SK-N-SH treated with all-trans-retinoic acid at 6 μM for 48 hours (cell line): ENCODE results near the gene PCBP3.

ENCODE experiments used
- ATAC-seq: fragments of 200-7000 bp; cut with Tn5 transposase; 3 replicates; pipeline ENCODE4 v1.9.1; 2020; ENCODE audit warnings: mild to moderate bottlenecking, moderate library complexity
- ARNTL ChIP-seq: fragments of 450-650 bp; formaldehyde crosslinking; IDR thresholded peaks from 2 replicates; pipeline ENCODE4 v1.5.0; 2020; ENCODE audit warnings: low read depth, mild to moderate bottlenecking, moderate library complexity, borderline replicate concordance
- BACH2 ChIP-seq: fragments of 250-450 bp; sonication (Bioruptor Pico); IDR thresholded peaks from 2 replicates; pipeline ENCODE4 v1.9.0; 2021; ENCODE audit warnings: mild to moderate bottlenecking, borderline replicate concordance
- CSDC2 ChIP-seq: fragments of 250-450 bp; sonication (Bioruptor Pico); IDR thresholded peaks from 2 replicates; pipeline ENCODE4 v1.5.0; 2020; ENCODE audit warnings: mild to moderate bottlenecking, moderate library complexity
- ESRRG ChIP-seq: fragments of 250-450 bp; sonication (Bioruptor Pico); IDR thresholded peaks from 2 replicates; pipeline ENCODE4 v1.6.1; 2021; ENCODE audit warnings: mild to moderate bottlenecking
- GLIS3 ChIP-seq: fragments of 250-450 bp; sonication (Bioruptor Pico); IDR thresholded peaks from 2 replicates; pipeline ENCODE4 v1.5.0; 2020; ENCODE audit warnings: mild to moderate bottlenecking, moderate library complexity
- ISL1 ChIP-seq: fragments of 250-450 bp; sonication (Bioruptor Pico); IDR thresholded peaks from 2 replicates; pipeline ENCODE4 v2.1.2; 2022; ENCODE audit warnings: mild to moderate bottlenecking, moderate library complexity
- OSR1 ChIP-seq: fragments of 250-450 bp; sonication (Bioruptor Pico); IDR thresholded peaks from 2 replicates; pipeline ENCODE4 v1.8.0; 2022; ENCODE audit warnings: moderate library complexity, mild to moderate bottlenecking, inconsistent platforms
- PPARA ChIP-seq: fragments of 250-450 bp; sonication (Bioruptor Pico); IDR thresholded peaks from 2 replicates; pipeline ENCODE4 v1.5.0; 2020; ENCODE audit warnings: mild to moderate bottlenecking, borderline replicate concordance
- RARB ChIP-seq: fragments of 250-450 bp; sonication (Bioruptor Pico); IDR thresholded peaks from 2 replicates; pipeline ENCODE4 v1.8.0; 2021; ENCODE audit warnings: mild to moderate bottlenecking, moderate library complexity
- SNAI2 ChIP-seq: fragments of 250-450 bp; sonication (Bioruptor Pico); IDR thresholded peaks from 2 replicates; pipeline ENCODE4 v1.5.0; 2020; ENCODE audit warnings: mild to moderate bottlenecking, moderate library complexity
- TCF4 ChIP-seq: fragments of 250-450 bp; sonication (Bioruptor Pico); IDR thresholded peaks from 2 replicates; pipeline ENCODE4 v1.8.0; 2021; ENCODE audit warnings: mild to moderate bottlenecking, moderate library complexity, borderline replicate concordance
- TOX ChIP-seq: fragments of 250-450 bp; sonication (Bioruptor Pico); IDR thresholded peaks from 2 replicates; pipeline ENCODE4 v1.8.0; 2021; ENCODE audit warnings: mild to moderate bottlenecking, moderate library complexity, borderline replicate concordance
- ZC3H10 ChIP-seq: fragments of 250-450 bp; sonication (Bioruptor Pico); IDR thresholded peaks from 2 replicates; pipeline ENCODE4 v1.5.1; 2021; ENCODE audit warnings: mild to moderate bottlenecking, moderate library complexity
- ZFP3 ChIP-seq: fragments of 250-450 bp; sonication (Bioruptor Pico); IDR thresholded peaks from 2 replicates; pipeline ENCODE4 v1.5.0; 2020; ENCODE audit warnings: mild to moderate bottlenecking, moderate library complexity
- ZFP30 ChIP-seq: fragments of 450-650 bp; formaldehyde crosslinking; IDR thresholded peaks from 2 replicates; pipeline ENCODE4 v1.5.0; 2022; ENCODE audit warnings: mild to moderate bottlenecking, moderate library complexity
- ZNF565 ChIP-seq: fragments of 450-650 bp; formaldehyde crosslinking; conservative IDR thresholded peaks from 2 replicates; pipeline ENCODE4 v1.5.0; 2020; ENCODE audit warnings: low read depth, mild to moderate bottlenecking, moderate library complexity
- ZNF70 ChIP-seq: fragments of 450-650 bp; formaldehyde crosslinking; IDR thresholded peaks from 2 replicates; pipeline ENCODE4 v1.5.0; 2020; ENCODE audit warnings: mild to moderate bottlenecking, moderate library complexity
- ZNF8 ChIP-seq: fragments of 450-650 bp; formaldehyde crosslinking; IDR thresholded peaks from 2 replicates; pipeline ENCODE4 v1.5.0; 2020; ENCODE audit warnings: mild to moderate bottlenecking, moderate library complexity
- TF ChIP-seq, protein P1 (sequence below): fragments of 250-450 bp; sonication (Bioruptor Pico); IDR thresholded peaks from 2 replicates; pipeline ENCODE4 v1.5.1; 2021; ENCODE audit warnings: mild to moderate bottlenecking, moderate library complexity
- TF ChIP-seq, protein P2 (sequence below): fragments of 250-450 bp; sonication (Bioruptor Pico); IDR thresholded peaks from 2 replicates; pipeline ENCODE4 v1.5.1; 2020; ENCODE audit warnings: low read depth, mild to moderate bottlenecking, moderate library complexity
- TF ChIP-seq, protein P3 (sequence below): fragments of 250-450 bp; sonication (Bioruptor Pico); IDR thresholded peaks from 2 replicates; pipeline ENCODE4 v1.8.0; 2020; ENCODE audit warnings: mild to moderate bottlenecking, moderate library complexity, borderline replicate concordance
- TF ChIP-seq, protein P4 (sequence below): fragments of 250-450 bp; sonication (Bioruptor Pico); IDR thresholded peaks from 2 replicates; pipeline ENCODE4 v1.5.0; 2020; ENCODE audit warnings: mild to moderate bottlenecking, moderate library complexity
- TF ChIP-seq, protein P5 (sequence below): fragments of 250-450 bp; sonication (Bioruptor Pico); IDR thresholded peaks from 2 replicates; pipeline ENCODE4 v1.8.0; 2021; ENCODE audit warnings: low read depth, mild to moderate bottlenecking, moderate library complexity, borderline replicate concordance

The PCBP3 gene

DNA sequence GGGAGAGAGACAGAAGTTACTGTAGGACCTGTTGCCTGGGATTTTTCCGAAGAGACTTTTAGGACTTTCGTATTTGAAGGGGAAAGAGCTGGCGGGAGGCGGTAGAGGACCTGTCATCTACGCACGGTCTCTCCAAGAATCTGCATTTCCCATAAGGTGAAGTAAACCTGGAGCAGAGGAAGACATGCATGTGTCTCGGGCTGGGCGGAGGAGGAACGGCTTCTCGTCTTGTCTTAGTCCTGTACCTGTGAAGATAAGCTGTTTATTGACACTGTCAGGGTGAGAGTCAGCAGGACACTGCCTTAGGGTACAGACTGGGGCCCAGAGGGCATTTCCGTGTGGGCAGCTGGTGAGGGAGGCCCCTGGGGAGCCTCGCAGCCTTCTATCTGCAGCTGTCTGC is 214.7 kb downstream of the PCBP3 start:
- no peak for TF ChIP-seq BACH2 (CRISPR knock-in tag)
- TF ChIP-seq ZC3H10 (CRISPR knock-in tag) = no peak
- no peak for TF ChIP-seq TCF4 (CRISPR knock-in tag)
- no peak for TF ChIP-seq TOX
- TF ChIP-seq, protein P1, sequence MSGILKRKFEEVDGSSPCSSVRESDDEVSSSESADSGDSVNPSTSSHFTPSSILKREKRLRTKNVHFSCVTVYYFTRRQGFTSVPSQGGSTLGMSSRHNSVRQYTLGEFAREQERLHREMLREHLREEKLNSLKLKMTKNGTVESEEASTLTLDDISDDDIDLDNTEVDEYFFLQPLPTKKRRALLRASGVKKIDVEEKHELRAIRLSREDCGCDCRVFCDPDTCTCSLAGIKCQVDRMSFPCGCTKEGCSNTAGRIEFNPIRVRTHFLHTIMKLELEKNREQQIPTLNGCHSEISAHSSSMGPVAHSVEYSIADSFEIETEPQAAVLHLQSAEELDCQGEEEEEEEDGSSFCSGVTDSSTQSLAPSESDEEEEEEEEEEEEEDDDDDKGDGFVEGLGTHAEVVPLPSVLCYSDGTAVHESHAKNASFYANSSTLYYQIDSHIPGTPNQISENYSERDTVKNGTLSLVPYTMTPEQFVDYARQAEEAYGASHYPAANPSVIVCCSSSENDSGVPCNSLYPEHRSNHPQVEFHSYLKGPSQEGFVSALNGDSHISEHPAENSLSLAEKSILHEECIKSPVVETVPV (CRISPR knock-in tag) = no peak
- no peak for TF ChIP-seq PPARA
- no peak for TF ChIP-seq ESRRG (CRISPR knock-in tag)
- TF ChIP-seq, protein P2, sequence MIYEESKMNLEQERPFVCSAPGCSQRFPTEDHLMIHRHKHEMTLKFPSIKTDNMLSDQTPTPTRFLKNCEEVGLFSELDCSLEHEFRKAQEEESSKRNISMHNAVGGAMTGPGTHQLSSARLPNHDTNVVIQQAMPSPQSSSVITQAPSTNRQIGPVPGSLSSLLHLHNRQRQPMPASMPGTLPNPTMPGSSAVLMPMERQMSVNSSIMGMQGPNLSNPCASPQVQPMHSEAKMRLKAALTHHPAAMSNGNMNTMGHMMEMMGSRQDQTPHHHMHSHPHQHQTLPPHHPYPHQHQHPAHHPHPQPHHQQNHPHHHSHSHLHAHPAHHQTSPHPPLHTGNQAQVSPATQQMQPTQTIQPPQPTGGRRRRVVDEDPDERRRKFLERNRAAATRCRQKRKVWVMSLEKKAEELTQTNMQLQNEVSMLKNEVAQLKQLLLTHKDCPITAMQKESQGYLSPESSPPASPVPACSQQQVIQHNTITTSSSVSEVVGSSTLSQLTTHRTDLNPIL (CRISPR knock-in tag) = no peak
- no peak for TF ChIP-seq ISL1
- no peak for TF ChIP-seq ZFP3 (CRISPR knock-in tag)
- no peak for TF ChIP-seq GLIS3 (CRISPR knock-in tag)
- TF ChIP-seq SNAI2 (CRISPR knock-in tag) = no peak
- TF ChIP-seq, protein P3, sequence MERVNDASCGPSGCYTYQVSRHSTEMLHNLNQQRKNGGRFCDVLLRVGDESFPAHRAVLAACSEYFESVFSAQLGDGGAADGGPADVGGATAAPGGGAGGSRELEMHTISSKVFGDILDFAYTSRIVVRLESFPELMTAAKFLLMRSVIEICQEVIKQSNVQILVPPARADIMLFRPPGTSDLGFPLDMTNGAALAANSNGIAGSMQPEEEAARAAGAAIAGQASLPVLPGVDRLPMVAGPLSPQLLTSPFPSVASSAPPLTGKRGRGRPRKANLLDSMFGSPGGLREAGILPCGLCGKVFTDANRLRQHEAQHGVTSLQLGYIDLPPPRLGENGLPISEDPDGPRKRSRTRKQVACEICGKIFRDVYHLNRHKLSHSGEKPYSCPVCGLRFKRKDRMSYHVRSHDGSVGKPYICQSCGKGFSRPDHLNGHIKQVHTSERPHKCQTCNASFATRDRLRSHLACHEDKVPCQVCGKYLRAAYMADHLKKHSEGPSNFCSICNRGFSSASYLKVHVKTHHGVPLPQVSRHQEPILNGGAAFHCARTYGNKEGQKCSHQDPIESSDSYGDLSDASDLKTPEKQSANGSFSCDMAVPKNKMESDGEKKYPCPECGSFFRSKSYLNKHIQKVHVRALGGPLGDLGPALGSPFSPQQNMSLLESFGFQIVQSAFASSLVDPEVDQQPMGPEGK (CRISPR knock-in tag) = no peak
- ATAC-seq = no peak

DNA sequence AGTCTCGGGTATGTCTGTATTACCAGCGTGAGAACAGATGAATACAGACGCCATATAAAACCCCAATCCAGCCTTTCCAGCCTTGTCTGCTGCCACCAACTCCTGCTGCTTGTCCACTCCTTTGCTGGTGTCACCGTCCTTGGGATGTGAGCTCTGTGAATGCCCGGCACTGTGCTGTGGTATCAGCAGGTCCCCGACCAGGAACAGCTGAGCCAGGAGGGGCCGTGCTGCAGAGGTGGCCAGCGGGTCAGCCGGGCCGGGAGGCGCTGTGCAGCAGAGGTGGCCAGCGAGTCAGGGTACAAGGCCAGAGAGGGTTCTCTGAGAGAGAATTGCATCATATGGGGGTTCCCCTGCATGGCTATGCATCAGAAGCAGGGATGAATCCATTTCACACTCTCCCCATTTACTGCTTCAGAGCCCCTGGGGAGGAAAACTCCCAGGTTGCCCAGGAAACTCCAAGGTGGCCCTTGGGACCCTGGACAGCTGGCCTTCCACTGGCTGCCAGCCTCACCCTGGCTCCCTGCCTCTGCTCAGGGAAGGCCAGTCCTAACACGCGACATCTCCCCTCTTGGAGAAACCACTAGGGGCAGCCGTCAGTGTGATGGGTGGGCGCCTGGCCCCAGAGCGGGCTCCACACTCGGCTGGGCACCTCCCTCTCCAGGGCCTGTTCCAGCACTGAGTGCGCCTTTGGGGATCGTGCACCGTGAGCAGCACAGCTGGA is 215.7 kb downstream of the PCBP3 start:
- TF ChIP-seq PPARA (no peak), ZNF8 (CRISPR knock-in tag) (no peak), GLIS3 (CRISPR knock-in tag) (no peak), ESRRG (CRISPR knock-in tag) (no peak), ARNTL (no peak), ZFP30 (no peak), TCF4 (CRISPR knock-in tag) (no peak)
- TF ChIP-seq, all 23 proteins: peak for 0
- ATAC-seq = no peak

DNA sequence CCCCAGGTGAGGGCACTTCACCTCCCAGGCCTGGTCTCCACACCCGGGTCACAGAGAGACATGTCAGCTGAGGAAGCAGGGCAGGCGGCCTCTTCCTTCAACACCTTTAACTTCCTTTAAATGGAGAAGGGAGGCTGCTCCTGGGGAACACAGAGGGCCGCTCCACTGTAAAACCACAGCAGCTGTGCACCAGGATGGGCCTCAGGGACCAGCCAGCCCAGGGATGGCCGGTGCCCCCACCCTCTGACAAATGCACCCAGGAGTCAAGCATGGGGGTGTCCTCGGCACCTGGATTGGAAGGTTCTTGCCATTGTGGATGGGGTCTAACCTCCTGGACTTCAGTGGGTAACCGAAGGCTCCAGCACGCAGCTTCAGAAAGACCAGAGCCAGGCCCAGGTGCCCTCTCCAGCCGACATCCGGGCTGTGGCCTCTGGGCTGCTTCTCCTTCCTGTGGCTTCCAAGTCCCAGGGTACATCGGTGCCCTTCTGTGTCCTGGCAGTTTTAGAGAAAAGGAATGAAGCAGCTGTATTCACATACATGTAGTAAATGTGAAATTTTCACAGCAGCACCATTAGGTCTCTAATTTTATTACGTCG is 216.3 kb downstream of the PCBP3 start:
- no peak for ATAC-seq
- TF ChIP-seq OSR1 (CRISPR knock-in tag) (no peak), TOX (no peak), PPARA (no peak), TCF4 (CRISPR knock-in tag) (no peak), CSDC2 (CRISPR knock-in tag) (no peak), ISL1 (no peak), ZFP30 (no peak), ZFP3 (CRISPR knock-in tag) (no peak), ARNTL (no peak), ZNF70 (CRISPR knock-in tag) (no peak), GLIS3 (CRISPR knock-in tag) (no peak), ESRRG (CRISPR knock-in tag) (no peak), ZNF8 (CRISPR knock-in tag) (no peak), ZNF565 (CRISPR knock-in tag) (no peak), RARB (CRISPR knock-in tag) (no peak)
- TF ChIP-seq, protein P4, sequence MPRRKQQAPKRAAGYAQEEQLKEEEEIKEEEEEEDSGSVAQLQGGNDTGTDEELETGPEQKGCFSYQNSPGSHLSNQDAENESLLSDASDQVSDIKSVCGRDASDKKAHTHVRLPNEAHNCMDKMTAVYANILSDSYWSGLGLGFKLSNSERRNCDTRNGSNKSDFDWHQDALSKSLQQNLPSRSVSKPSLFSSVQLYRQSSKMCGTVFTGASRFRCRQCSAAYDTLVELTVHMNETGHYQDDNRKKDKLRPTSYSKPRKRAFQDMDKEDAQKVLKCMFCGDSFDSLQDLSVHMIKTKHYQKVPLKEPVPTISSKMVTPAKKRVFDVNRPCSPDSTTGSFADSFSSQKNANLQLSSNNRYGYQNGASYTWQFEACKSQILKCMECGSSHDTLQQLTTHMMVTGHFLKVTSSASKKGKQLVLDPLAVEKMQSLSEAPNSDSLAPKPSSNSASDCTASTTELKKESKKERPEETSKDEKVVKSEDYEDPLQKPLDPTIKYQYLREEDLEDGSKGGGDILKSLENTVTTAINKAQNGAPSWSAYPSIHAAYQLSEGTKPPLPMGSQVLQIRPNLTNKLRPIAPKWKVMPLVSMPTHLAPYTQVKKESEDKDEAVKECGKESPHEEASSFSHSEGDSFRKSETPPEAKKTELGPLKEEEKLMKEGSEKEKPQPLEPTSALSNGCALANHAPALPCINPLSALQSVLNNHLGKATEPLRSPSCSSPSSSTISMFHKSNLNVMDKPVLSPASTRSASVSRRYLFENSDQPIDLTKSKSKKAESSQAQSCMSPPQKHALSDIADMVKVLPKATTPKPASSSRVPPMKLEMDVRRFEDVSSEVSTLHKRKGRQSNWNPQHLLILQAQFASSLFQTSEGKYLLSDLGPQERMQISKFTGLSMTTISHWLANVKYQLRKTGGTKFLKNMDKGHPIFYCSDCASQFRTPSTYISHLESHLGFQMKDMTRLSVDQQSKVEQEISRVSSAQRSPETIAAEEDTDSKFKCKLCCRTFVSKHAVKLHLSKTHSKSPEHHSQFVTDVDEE (CRISPR knock-in tag) = no peak
- TF ChIP-seq, protein P5, sequence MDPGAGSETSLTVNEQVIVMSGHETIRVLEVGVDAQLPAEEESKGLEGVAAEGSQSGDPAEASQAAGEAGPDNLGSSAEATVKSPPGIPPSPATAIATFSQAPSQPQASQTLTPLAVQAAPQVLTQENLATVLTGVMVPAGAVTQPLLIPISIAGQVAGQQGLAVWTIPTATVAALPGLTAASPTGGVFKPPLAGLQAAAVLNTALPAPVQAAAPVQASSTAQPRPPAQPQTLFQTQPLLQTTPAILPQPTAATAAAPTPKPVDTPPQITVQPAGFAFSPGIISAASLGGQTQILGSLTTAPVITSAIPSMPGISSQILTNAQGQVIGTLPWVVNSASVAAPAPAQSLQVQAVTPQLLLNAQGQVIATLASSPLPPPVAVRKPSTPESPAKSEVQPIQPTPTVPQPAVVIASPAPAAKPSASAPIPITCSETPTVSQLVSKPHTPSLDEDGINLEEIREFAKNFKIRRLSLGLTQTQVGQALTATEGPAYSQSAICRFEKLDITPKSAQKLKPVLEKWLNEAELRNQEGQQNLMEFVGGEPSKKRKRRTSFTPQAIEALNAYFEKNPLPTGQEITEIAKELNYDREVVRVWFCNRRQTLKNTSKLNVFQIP (CRISPR knock-in tag) = no peak
- TF ChIP-seq, protein P1 (CRISPR knock-in tag) = no peak
- TF ChIP-seq, protein P2 (CRISPR knock-in tag) = no peak
